Loucy (cell line): ENCODE measurements around the gene GPX7.

Experiments used
- H2AFZ ChIP-seq: fragments of 200-600 bp; sonication (generic); 2 replicates; pipeline ENCODE4 v1.6.0; 2016; ENCODE audit warnings: antibody characterized with exemption, mild to moderate bottlenecking, low read length, moderate library complexity
- H3F3A ChIP-seq: fragments of 200-600 bp; 2 replicates; pipeline ENCODE4 v1.6.0; 2016; ENCODE audit warnings: antibody characterized with exemption, low read depth, mild to moderate bottlenecking
- H3K27me3 ChIP-seq: fragments of 200-600 bp; sonication (generic); 2 replicates; pipeline ENCODE4 v1.6.1; 2014; ENCODE audit warnings: low read length, mild to moderate bottlenecking; ENCODE audit not compliant: insufficient read depth, poor library complexity, severe bottlenecking
- H3K36me3 ChIP-seq: fragments of 200-600 bp; sonication (generic); 2 replicates; pipeline ENCODE4 v1.6.1; 2016; ENCODE audit warnings: low read length; ENCODE audit not compliant: insufficient read depth
- H3K4me1 ChIP-seq: fragments of 200-600 bp; sonication (generic); 2 replicates; pipeline ENCODE4 v1.5.1; 2014; ENCODE audit warnings: low read length, mild to moderate bottlenecking; ENCODE audit not compliant: insufficient read depth, poor library complexity, severe bottlenecking
- H3K4me2 ChIP-seq: fragments of 200-600 bp; sonication (generic); 2 replicates; pipeline ENCODE4 v1.6.0; 2014; ENCODE audit warnings: antibody characterized with exemption, low read length, low read depth, mild to moderate bottlenecking; ENCODE audit not compliant: poor library complexity, severe bottlenecking
- H3K4me3 ChIP-seq: fragments of 200-600 bp; sonication (generic); 2 replicates; pipeline ENCODE4 v1.5.1; 2014; ENCODE audit warnings: low read length, mild to moderate bottlenecking, mixed read lengths; ENCODE audit not compliant: poor library complexity, severe bottlenecking
- H3K79me2 ChIP-seq: fragments of 200-600 bp; sonication (generic); 2 replicates; pipeline ENCODE4 v1.6.1; 2014; ENCODE audit warnings: low read length; ENCODE audit not compliant: insufficient read depth
- H3K9ac ChIP-seq: fragments of 200-600 bp; sonication (generic); 2 replicates; pipeline ENCODE4 v1.6.0; 2014; ENCODE audit warnings: mild to moderate bottlenecking, low read depth, low read length, moderate library complexity; ENCODE audit not compliant: poor library complexity, severe bottlenecking
- H3K9me2 ChIP-seq: fragments of 200-600 bp; sonication (generic); replicated peaks from 2 replicates; pipeline ENCODE4 v1.6.1; 2016; ENCODE audit warnings: low read depth, low read length, mixed read lengths
- H3K9me3 ChIP-seq: fragments of 200-600 bp; sonication (generic); 2 replicates; pipeline ENCODE4 v1.6.1; 2014; ENCODE audit warnings: mild to moderate bottlenecking, antibody characterized with exemption, low read length, low read depth; ENCODE audit not compliant: insufficient read depth
- H4K20me1 ChIP-seq: fragments of 200-600 bp; sonication (generic); 2 replicates; pipeline ENCODE4 v1.6.0; 2014; ENCODE audit warnings: antibody characterized with exemption, low read length, mild to moderate bottlenecking; ENCODE audit not compliant: insufficient read depth, poor library complexity, severe bottlenecking
- EZH2phosphoT487 ChIP-seq: fragments of 200-600 bp; IDR thresholded peaks from 2 replicates; pipeline ENCODE4 v1.6.1; 2018; ENCODE audit warnings: antibody characterized with exemption, mild to moderate bottlenecking, moderate library complexity, borderline replicate concordance
- TF ChIP-seq, protein P1 (sequence below): fragments of 200-600 bp; sonication (generic); conservative IDR thresholded peaks from 2 replicates; pipeline ENCODE4 v1.5.1; 2014; ENCODE audit warnings: mild to moderate bottlenecking, antibody characterized with exemption, low read length

Gene GPX7

DNA sequence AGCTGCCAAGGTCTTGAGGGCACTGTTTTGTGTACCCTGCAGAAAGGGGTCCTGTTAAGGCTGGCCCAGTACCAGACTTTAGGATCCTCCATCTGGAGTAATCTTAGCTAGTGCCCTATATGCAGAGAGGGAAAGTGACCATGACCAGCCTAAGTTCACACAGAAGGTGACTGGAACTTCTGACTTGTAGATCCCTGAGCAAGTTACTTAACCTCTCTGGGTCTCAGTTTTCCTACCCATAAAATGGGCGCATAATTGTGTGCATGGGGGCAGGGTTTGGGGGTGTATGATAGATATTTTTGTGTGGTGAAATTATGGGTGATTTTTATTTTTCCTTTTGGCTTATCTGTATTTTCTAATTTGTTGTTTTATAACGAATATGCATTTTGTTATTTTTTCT, 27.5 kb downstream of the GPX7 start:
- Histone ChIP-seq H3K27me3 (no peaks in the 10 kb centered on the region), H3K9me2 (no peaks in the 10 kb centered on the region), H3K4me1 (peaks cover 11% of the 10 kb centered on the region), H3K9ac (no peak overlapping the region), H3K79me2 (no peaks in the 10 kb centered on the region), H4K20me1 (no peaks in the 10 kb centered on the region), H3K4me2 (no peak overlapping the region), H3K36me3 (no peaks in the 10 kb centered on the region), H3K9me3 (no peaks in the 10 kb centered on the region), H3F3A (no peaks in the 10 kb centered on the region; the same call in 1 of the 2 replicates), H2AFZ (no peak overlapping the region), H3K4me3 (no peak overlapping the region)
- TF ChIP-seq, protein P1, sequence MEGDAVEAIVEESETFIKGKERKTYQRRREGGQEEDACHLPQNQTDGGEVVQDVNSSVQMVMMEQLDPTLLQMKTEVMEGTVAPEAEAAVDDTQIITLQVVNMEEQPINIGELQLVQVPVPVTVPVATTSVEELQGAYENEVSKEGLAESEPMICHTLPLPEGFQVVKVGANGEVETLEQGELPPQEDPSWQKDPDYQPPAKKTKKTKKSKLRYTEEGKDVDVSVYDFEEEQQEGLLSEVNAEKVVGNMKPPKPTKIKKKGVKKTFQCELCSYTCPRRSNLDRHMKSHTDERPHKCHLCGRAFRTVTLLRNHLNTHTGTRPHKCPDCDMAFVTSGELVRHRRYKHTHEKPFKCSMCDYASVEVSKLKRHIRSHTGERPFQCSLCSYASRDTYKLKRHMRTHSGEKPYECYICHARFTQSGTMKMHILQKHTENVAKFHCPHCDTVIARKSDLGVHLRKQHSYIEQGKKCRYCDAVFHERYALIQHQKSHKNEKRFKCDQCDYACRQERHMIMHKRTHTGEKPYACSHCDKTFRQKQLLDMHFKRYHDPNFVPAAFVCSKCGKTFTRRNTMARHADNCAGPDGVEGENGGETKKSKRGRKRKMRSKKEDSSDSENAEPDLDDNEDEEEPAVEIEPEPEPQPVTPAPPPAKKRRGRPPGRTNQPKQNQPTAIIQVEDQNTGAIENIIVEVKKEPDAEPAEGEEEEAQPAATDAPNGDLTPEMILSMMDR, result no peak
- no peak for TF ChIP-seq EZH2phosphoT487

DNA sequence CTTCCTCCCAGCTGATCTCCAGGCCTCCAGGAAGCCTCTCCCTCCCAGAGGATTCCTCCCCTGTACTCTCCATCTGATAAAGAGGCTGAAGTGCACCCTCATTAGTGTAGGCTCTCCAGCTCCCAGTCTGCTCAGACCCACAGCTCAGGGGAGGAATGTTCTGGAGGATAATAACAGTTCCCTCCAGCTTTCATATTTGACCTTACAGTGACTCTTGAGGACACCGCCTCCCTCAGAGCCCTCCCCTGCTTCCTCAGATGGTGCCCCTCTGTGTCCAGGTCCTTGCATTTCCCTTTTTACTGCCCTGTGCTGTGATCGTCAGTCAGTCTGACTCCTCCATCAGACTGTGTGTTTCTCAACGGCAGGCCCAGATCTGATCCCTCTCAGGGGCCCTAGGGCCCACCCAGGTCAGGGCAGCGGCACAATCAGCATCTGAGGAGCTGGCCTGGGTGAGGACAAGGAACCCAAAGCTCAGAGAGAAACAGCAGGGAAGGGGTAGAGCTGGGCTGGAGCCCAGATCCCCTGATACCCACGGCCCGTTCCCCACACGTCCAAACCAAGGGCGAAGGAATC, 29.7 kb downstream of the GPX7 start:
- no peaks in the 10 kb centered on the region for H3K27me3 ChIP-seq
- H3K9me3 ChIP-seq, result no peaks in the 10 kb centered on the region
- H3K4me1 ChIP-seq, result peaks cover 27% of the 10 kb centered on the region
- no peak overlapping the region for H3K4me2 ChIP-seq
- H3K9ac ChIP-seq, result peak overlapping the region; percentile 37
- no peak overlapping the region for H3K4me3 ChIP-seq
- H3K9me2 ChIP-seq, result no peaks in the 10 kb centered on the region
- TF ChIP-seq EZH2phosphoT487, result no peak
- TF ChIP-seq, protein P1, result no peak
- no peaks in the 10 kb centered on the region for H3K79me2 ChIP-seq
- peak overlapping the region; percentile 88 for H2AFZ ChIP-seq
- H3K36me3 ChIP-seq, result no peaks in the 10 kb centered on the region
- no peaks in the 10 kb centered on the region for H4K20me1 ChIP-seq
- peaks cover under 1% of the 10 kb centered on the region; the same call in 1 of the 2 replicates for H3F3A ChIP-seq

DNA sequence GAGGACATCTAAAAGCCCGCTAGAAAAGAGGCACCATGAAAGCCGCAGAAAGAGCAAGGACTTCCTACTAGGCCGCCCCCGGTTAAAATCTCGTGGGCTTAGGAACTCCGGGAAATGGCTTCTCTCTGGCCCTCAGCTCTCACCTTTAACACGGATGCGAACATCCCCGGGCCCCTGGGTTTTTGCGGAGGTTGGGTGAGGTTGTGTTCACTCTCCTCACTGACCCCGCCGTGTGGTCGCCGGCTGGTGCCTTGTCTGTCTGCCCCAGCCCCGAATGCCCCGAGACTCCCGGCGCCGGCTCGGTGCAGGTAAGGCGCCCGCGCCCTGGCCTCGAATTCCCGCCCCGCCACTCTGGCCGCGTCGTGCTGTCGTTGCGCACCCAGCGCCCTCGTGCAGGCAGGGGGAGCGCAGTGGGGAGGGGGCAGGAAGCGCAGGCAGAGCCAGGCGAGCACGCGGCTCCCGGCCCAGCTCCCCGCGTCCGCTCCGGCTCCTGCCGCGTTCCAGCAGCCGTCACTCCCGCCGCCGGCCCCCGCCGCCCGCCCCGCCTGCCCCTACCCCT, 30.6 kb downstream of the GPX7 start, which contains the start of gene SHISAL2A:
SHISAL2A (plus strand) TSS at position 437 of the 559 bp plus-strand sequence. CDS start 326 bp downstream, outside the sequence.
- Histone ChIP-seq H3K9ac (peak within 1 kb of the TSS; percentile 37), H3K79me2 (no peaks in the 10 kb centered on the region), H4K20me1 (no peaks in the 10 kb centered on the region), H3F3A (peaks cover 5% of the 10 kb centered on the region; the same call in 1 of the 2 replicates), H3K9me3 (no peaks in the 10 kb centered on the region), H3K4me1 (peaks cover 36% of the 10 kb centered on the region), H3K4me3 (no peak within 1 kb of the TSS), H3K36me3 (no peaks in the 10 kb centered on the region), H3K27me3 (no peaks in the 10 kb centered on the region), H3K9me2 (no peaks in the 10 kb centered on the region), H2AFZ (peak within 1 kb of the TSS; percentile 88), H3K4me2 (no peak within 1 kb of the TSS)
- TF ChIP-seq EZH2phosphoT487, result no peak
- TF ChIP-seq, protein P1, result no peak
